Stimulated activated CD4-positive, alpha-beta T cell treated with anti-CD3 and anti-CD28 coated beads, Interleukin-12 subunit alpha, Interleukin-12 subunit beta, amount 100 ng/mL, for 24 hours (primary cell): Measurements from ENCODE around the gene MSI2.
A peak's percentile ranks its signal among the peaks of the same experiment; 100 is the strongest.

ENCODE experiments used
- DNase-seq, 2 experiments: peaks; one replicate each; pipeline ENCODE4 v3.0.0-alpha.2; 2020; ENCODE audit warnings: low read depth in 2 of 2

MSI2 gene

GRCh38 chr17:57439651-57440050 is 183.3 kb downstream of the MSI2 start:
- no peak for DNase-seq

- DNase-seq: peak; percentile 69 to 79
Measured at GRCh38 chr17:57440522-57441269, 184.4 kb downstream of the MSI2 start.

DNA sequence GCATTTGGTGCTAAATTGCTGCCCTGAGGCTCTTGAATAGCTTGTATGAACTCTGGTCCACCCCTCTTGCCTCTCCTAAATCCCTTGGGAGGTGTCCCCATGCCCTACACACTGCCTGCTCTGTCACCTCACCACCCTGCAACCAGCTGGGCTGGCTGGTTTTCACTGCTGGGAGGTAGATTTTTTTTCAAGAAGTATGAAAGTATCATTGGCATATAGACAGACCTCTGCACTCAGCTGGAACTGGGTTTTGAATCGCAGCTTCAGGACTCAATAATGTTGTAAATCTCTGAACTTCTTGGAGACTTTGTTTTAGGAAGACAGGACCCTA is 184.9 kb downstream of the MSI2 start:
- DNase-seq: no peak

DNA sequence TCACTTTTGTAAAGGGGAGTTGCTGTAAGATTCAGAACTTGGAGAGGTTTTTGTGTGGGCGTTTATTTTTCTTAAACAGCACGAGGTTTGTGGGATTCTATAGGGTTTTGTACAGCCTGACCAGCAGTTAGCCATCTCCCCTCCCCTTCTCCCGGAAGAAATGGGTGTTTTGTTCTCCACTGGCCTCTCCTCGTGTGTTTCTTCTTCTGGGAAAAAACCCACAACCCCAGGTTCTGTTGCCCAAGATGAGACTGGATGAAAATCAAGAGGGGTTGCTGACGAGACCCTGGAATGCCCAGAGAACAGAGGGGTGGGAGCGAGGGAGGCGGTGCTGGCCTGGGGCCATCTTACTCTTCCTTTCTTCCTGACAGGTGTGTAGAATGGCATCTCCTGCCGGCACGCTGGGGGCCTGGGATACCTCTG is 186.1 kb downstream of the MSI2 start:
- no peak for DNase-seq

DNA sequence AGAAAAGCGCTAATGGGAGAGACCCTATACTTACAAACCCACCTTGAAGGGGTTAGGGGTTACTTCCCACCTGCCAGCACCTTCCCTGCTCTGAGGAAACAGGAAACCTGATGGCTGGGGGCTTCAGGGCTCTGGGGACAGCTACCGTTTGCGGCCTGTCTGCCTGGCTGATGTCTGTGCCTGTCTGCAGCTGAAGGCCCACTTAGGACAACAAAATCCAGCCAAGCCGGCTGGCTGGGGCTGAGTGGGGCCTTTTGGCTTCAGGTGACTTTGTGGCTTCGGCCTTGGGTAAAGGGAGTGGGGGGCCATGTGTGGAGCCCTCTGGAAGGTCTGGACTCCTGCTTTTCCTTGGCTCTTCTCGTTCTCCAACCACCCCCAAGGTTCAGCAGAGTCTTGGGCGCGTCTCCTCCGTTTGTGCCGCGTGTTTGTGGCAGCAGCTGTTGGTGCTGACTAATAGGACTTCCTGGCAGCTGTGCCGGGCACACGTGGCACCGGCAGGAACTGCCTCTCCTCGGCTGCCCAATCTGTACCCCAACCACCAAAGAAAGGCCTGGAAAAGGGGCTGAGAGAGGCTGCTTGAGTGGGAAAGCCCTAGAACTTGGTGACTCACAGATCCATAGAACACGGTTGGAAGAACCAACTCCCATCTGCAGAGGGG is 186.7 kb downstream of the MSI2 start:
- DNase-seq: peak; percentile 49 to 60

DNA sequence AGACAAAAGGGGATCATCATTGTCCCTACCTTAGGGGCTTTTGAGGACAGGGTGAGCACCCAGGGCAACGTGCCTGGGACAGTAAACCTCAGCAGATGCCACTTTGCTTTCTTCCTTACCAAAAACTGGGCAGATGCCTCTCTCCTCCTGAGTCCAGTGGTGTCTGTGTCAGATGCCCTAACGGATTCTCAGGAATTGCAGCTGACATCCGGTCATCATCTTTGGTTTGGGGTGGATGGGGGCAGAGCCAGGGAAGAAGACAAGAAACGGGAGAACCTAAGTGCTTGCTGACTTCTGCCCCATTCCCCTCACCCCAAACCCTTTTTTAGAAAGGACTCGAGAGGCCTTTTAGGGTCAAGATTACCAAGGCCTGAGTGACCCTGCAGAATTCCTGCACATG is 187.5 kb downstream of the MSI2 start:
- no peak for DNase-seq

DNA sequence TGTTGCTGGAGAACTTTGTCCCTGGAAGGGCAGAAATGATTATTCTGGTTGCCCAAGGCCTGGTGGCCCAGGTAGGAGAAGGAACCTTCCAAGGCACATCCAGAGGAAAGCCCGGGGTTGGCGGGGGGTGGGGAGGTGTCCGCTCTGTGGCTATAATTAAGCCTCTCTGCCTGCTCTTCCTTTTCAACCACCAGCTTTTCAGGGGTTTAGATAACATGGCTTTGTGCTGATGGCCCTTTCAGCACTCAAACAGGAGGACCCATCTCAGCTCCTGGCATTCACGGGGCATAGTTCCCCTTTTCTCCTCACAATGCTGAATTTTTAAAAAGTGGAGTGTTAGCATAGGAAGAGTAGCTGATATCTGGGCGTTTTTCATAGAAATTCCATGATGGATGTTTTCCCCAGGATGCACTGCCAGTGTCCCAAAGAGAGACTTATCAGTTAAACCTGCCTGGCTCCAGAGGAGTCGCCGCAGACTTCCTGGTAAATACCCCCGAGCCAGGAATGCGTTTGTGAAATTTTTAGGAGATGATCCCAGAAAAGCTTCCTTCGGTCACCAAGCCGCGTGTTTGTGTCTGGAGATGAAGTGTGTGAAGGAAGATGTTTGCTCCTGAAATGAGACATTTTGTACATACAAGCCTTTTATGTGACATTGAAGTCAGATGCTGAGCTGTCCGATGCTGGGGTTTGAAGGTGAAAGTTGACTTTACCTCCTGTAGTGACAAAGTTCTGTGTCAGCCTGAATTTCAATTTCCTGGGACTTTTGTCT is 188.5 kb downstream of the MSI2 start:
- DNase-seq: no peak

- no peak for DNase-seq
Measured at GRCh38 chr17:57445772-57446472, 189.6 kb downstream of the MSI2 start.

DNA sequence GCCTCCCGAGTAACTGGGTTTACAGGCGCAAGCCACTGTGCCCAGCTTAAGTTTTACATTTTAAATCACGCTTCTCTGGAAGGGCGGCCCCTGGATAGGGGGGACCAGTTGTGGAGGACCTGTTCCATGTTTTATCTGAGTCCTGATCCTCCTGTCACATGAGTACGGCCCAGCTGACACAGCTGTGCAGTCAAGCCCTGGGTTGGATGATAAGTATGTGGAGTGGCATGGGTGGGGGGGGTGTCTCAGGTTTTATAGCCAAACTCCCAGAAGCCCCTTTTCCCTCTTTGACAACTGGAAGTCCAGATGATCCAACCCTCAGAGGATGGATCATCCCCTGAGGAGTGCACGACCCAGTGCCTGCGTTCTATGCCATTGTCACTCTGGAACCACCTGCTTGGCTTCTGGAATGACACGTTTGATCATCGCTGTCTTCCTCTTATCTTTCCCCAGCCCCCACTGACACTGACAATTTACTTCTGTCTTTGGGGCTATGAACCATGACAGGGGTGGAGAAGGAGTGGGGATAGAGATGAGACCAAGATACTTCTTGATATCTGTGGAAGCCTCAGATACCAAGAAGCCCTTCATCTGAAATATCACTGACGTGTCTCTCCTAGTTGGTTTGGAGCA is 191.2 kb downstream of the MSI2 start:
- DNase-seq: no peak

- no peak for DNase-seq
Measured at GRCh38 chr17:57447990-57448758, 191.9 kb downstream of the MSI2 start.

DNA sequence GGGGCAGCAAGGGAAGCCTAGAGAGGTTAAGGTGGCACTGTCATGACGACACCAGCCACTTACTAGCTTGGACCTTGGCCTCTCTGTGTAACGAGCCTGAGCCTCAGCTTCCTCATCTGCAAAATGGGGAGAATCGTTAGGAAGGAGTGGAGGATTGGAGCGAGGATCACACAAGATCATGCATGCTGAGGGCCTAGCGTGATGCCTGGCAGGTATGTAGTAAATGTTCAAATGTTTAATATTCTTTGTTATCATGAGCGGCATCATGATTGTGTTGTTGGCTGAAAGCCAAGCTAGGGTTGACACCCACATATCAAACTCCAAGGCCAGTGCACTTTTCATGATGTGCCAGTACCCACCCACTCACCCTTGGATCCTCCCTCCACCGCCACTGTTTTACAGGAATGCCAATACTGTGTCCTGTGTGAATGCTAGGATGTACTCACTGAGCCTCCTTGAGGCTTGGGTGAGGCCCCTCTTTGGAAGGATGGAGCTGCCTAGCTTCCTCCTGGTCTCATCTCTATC is 192.5 kb downstream of the MSI2 start:
- no peak for DNase-seq

- no peak for DNase-seq
Measured at GRCh38 chr17:57451191-57451590, 194.9 kb downstream of the MSI2 start.

DNA sequence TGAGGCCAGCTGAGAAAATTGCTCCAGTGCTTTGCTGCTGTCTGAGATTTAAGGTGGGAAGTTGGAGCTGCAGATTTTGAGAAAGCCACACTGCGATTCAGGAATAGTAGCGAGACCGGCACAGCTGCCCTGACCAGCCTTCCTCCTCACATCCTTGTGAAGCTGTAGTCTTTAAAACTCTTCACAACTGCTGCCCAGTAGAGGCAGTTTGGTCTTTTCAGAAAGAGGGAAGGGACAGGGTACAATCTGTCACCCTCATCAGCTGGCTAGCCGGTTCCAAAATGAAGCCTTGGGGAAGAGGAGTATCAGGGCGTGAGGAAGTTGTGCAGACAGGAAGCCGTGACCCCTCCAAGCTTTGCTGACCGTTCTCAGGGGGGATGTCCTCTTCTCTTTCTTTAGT is 195.3 kb downstream of the MSI2 start:
- DNase-seq: no peak

DNA sequence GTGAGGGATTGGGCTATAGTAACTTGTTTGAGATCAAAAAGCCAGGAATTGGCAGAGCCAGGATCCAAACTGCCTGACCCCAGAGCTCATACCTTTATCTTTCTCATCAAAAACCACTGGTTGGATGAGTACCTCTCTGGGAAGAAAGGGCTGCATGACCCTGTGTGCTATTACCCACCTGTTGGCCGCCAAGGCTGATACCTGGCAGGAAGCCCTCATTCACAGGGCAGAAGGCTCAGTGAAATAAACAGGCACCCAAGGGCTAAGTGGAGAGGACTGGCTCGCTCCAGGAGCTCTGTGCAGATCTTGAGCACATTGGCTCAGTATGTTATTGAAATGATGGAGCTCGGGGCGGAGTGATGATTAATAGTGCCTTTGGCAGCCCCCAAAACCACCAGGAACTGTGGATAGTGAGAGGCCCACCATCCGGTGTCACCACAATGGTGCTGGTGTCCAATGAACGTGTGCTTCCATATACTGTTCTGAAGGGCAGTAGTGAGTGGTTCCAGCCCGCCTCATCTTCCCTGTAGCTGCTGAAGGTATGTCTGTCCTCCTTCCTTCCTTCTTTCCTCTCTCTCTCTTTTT is 197.6 kb downstream of the MSI2 start:
- DNase-seq: no peak

DNA sequence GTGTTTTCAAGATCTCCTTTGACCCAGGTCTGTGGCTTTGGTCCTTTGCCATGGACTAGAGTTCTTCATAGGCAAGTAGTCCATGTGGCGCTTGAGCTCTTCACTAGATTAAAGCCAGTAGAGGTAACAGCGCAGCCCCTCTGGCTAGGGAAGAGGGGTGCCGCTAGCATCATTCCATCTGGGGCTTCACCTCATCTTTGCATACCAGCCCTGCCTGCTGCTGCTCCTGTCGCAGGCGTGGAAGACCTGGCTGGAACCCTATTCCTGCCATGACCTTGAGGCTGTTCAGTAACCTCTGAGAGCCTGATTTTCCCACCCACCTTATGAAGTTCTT is 198.4 kb downstream of the MSI2 start:
- DNase-seq: no peak

- no peak for DNase-seq
Measured at GRCh38 chr17:57455063-57455914, 199.0 kb downstream of the MSI2 start.

DNA sequence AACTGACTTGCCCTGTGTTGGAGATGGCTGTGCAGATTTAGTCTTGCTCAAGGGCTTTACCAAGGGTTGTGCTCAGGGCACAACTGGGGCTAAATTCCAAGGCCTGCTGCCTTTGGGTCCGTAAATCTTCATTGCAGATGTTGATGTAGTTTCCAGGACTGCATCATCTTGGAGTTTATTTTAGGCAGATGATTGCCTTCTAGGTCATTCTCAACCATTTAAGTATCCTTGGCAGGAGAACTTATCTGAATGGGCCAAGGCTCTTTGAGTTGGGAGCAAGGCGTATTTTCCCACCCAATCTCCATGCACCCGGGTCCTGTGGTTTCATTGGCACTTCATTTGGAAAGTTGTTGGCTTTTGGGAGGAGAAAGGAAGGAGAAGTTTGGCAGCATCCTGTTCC is 200.3 kb downstream of the MSI2 start:
- DNase-seq: no peak

GRCh38 chr17:57457188-57457587 is 200.9 kb downstream of the MSI2 start:
- DNase-seq: no peak

GRCh38 chr17:57458718-57459285 is 202.5 kb downstream of the MSI2 start:
- DNase-seq: no peak
